Glomerular endothelial cell (primary cell): Measurements from ENCODE around the gene IRAK1BP1. TPM values are rescaled to one million over a fixed set of nuclear protein-coding genes. Genes with fewer than 3 reads are reported as not detected.
"Not testable (repeated sequence)": the region's sequence is repeated elsewhere in the genome, so short reads cannot be mapped to it uniquely, and the experiment has no call there.

Experiments used
- DNase-seq: peaks from one replicate; pipeline ENCODE4 v3.0.0-alpha.2; 2011; ENCODE audit warnings: low read depth, low spot score; ENCODE audit errors: extremely low read depth
- total RNA-seq: library from RNA; depleted of rRNA; stranded (reverse); fragments of >200 nt; gene quantifications from 2 replicates; pipeline ENCODE4 v1.2.3, GENCODE V29; 2015

Gene IRAK1BP1
- total RNA-seq, 1 donor from 2014 or later: 2.5 TPM

- DNase-seq: no peak
Measured at GRCh38 chr6:78883651-78884050, 16.3 kb downstream of the IRAK1BP1 start.

DNA sequence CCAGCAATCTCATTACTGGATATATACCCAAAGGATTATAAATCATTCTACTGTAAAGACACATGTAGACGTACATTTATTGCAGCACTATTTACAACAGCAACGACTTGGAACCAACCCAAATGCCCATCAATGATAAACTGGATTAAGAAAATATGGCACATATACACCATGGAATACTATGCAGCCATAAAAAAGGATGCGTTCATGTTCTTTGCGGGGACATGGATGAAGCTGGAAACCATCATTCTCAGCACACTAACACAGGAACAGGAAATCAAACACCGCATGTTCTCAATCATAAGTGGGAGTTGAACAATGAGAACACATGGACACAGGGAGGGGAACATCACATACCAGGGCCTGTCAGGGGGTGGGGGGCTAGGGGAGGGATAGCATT, 22.6 kb downstream of the IRAK1BP1 start:
- not testable (repeated sequence) for DNase-seq

- no peak for DNase-seq
Measured at GRCh38 chr6:78896227-78896626, 28.9 kb downstream of the IRAK1BP1 start.

DNA sequence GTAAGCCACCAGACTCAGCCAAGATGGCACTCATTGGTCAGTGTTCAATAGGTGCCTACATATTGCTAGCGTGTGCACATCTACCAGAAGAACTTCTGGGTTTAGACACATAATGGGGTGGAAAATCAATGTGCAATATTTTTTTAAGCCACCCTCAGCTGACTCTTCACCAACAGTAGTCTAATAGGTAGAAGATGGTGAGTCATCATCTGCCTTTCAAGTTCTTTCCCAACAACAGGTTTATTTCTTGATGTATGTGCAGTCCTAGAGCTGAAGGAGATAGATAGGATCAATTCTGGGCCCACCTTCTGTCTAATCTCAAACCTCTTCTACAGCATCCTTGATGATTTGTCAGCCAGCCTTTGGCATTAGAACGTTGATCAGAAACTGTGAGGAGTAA, 41.3 kb downstream of the IRAK1BP1 start:
- DNase-seq: no peak

- DNase-seq: no peak
Measured at GRCh38 chr6:78909391-78909790, 42.0 kb downstream of the IRAK1BP1 start.

GRCh38 chr6:78910010-78910409, 42.7 kb downstream of the IRAK1BP1 start:
- DNase-seq: no peak

GRCh38 chr6:78910591-78911171, 43.3 kb downstream of the IRAK1BP1 start:
- DNase-seq: no peak

DNA sequence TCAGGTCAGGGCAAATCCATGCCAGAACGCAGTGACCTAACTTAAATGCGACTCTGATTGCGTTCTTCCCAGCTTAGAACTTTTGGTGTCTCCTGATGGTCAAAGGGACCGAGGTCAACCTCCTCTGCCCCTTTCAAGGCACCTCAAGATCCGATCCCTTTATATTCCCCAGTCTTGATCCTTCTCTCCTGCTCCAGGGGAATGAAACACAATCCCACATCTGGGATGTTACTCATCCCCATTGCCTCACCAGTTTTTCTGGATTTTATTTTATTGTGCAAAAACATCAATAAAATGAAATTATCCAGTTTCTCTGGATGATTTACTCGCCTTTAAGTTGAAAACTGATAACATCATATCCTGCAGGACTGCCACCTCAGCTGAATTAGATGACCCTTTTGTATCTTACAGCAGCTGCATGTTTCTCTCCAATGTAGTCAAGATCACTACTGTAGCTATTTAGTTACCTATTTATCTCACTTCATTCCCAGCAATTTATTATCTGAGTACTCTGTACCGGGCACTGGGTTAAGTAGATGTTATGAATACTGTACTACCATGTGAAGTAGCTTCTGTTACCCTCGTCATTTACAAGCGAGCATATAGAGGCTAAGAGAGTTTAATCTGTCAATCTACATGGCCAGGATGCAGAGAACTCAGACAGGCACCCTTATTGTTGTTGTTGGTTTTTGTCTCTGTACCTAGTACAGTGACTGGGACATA, 44.0 kb downstream of the IRAK1BP1 start:
- no peak for DNase-seq

DNA sequence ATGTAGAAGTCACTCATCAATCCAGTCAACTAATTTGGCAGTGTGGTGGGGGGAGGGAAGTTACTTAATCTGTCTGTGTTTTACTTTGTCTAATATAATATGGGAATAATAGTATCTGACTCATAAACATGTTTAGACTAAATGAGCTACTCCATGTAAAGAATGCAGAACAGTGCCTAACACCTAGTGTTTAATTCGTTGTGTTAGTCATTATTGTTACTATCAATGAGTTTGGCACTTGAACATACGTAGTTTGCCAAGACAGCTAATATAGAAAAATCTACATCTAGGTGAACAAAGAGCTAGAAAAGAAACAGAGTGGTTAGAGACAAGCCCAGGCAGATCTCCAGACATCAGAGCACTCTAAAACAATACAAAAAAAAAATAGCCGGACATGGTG, 49.1 kb downstream of the IRAK1BP1 start:
- DNase-seq: no peak

GRCh38 chr6:78917788-78918187, 50.4 kb downstream of the IRAK1BP1 start:
- DNase-seq: no peak

DNA sequence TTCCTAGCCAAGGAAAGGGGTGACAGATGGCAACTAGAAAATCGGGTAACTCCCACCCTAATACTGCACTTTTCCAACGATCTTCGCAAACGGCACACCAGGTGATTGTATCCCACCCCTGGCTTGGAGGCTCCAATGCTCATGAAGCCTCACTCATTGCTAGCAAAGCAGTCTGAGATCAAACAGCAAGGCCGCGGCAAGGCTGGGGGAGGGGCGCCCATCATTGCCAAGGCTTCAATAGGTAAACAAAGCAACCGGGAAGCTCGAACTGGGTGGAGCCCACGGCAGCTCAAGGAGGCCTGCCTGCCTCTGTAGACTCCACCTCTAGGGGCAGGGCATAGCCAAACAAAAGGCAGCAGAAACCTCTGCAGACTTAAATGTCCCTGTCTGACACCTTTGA, 53.8 kb downstream of the IRAK1BP1 start:
- DNase-seq: not testable (repeated sequence)

- no peak for DNase-seq
Measured at GRCh38 chr6:78925317-78925716, 58.0 kb downstream of the IRAK1BP1 start.

DNA sequence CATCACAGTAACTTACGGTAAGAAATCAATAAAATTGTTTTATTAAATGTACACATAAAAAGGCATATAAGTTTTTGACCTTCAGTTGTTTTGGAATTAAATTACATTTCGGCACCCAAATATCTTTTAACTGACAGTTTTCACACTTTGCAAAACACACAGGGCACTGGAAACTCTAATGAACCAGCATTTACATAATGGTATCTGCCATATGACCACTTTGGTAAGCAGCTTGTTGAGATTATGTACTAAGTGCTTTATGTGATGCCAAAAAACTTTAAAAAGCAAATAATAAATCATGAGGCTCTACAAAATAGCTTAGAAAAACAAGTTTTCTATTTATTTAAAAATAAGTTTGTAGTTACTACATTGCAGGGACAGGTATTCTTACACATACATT, 68.2 kb downstream of the IRAK1BP1 start:
- DNase-seq: no peak

- DNase-seq: no peak
Measured at GRCh38 chr6:78936515-78936914, 69.2 kb downstream of the IRAK1BP1 start.

DNA sequence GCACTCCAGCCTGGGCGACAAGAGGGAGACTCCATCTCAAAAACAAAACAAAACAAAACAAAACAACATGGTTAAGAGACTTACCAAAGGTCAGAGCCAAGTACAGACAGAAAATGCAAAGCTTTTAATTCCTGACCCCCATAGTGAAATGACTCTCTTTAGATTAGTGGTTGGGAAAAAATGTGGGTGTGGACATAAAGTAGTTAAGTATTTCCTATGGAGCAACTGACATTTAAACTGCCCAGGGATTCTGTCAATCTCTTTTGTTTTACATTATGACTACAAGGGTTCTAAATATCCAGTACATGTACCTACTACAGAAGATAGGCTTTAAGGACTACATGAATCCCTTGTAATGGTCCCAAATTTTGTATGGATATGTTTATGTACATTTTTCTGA, 75.1 kb downstream of the IRAK1BP1 start:
- DNase-seq: no peak

- no peak for DNase-seq
Measured at GRCh38 chr6:78947529-78947928, 80.2 kb downstream of the IRAK1BP1 start.

- DNase-seq: no peak
Measured at GRCh38 chr6:78947962-78948361, 80.6 kb downstream of the IRAK1BP1 start.

- DNase-seq: no peak
Measured at GRCh38 chr6:78948785-78949184, 81.4 kb downstream of the IRAK1BP1 start.

DNA sequence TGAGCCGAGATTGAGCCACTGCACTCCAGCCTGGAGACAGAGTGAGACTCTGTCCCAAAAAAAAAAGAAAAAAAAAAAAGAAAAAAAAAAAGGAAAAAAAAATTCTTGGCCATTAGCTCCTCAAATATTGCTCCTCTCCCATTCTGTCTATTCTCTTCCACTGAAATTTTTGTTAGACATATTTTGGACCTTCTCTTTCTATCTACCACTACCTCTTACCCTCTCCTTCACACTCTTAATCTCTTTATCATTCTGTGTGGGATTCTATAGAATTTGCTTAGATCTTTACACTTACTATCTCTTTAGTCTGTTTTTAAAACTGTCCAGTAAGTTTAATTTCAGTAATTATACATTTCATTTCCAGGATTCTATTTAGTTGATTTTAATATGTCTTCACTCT, 85.0 kb downstream of the IRAK1BP1 start:
- DNase-seq: no peak
